Measurements from ENCODE around the gene FBN3. TPM values are rescaled to one million over a fixed set of nuclear protein-coding genes. Genes with fewer than 3 reads are reported as not detected.

Gene FBN3
- total and polyA plus RNA-seq, 2 donors (not counting 1 experiment from before 2014, with no cell fraction given), result not detected

DNA sequence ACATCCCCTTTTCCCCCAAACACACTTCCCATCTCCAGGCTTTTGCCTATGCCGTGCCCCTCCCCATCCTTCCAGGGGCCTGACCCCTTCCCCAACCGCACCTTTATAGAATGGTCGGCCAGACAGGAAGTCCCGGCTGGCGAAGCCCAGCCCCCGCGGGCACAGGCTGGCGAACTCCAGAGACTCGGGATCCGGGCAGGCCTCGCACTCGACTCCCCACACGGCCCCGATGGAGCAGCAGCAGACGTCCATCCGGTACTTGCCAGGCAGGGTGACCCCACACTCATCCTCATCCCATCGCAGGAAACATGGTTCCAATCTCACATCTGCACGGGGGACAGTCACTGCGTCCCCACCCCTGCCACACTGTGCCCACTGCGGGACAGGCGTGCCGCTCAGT lies 25.7 kb downstream of the FBN3 start:
- Mint-ChIP-seq H3K27ac (no peak overlapping the region), H3K4me3 (no peak overlapping the region), H3K4me1 (no peaks in the 10 kb centered on the region), H3K27me3 (peaks cover 10% of the 10 kb centered on the region), H3K9me3 (ENCODE audit: insufficient read depth) (no peaks in the 10 kb centered on the region)
- Histone ChIP-seq H3K9ac (ENCODE audit: low read length) (no peak overlapping the region), H2AFZ (ENCODE audit: insufficient read depth, low read depth, low read length, poor library complexity, severe bottlenecking) (no peak overlapping the region), H3K9me3 (ENCODE audit: control extremely low read depth in 1 of 3, control insufficient read depth in 2 of 3, insufficient read depth in 1 of 3, low read length in 2 of 3) (no peaks in the 10 kb centered on the region), H3K36me3 (replicated peaks in 1 of 2; ENCODE audit: control extremely low read depth in 1 of 2, control insufficient read depth in 1 of 2, extremely low read depth in 1 of 2, insufficient read depth in 2 of 2, low read length in 1 of 2) (no peaks in the 10 kb centered on the region), H3K4me2 (replicated peaks; ENCODE audit: low read depth, low read length, poor library complexity, severe bottlenecking) (no peak overlapping the region), H3K27ac (ENCODE audit: low read length in 2 of 2) (no peak overlapping the region), H3K79me2 (ENCODE audit: control insufficient read depth, insufficient read depth, low read length) (no peaks in the 10 kb centered on the region), H3K4me1 (ENCODE audit: control insufficient read depth in 2 of 2, insufficient read depth in 2 of 2, low read length in 2 of 2) (no peaks in the 10 kb centered on the region), H3K27me3 (replicated peaks in 1 of 4; ENCODE audit: control extremely low read depth in 1 of 4, control insufficient read depth in 3 of 4, insufficient read depth in 4 of 4, low read length in 3 of 4) (no peaks in the 10 kb centered on the region), H3K4me3 (ENCODE audit: control extremely low read depth in 1 of 5, extremely low read depth in 1 of 5, insufficient read depth in 1 of 5, low read depth in 2 of 5, low read length in 4 of 5) (no peak overlapping the region), H4K20me1 (ENCODE audit: control insufficient read depth, insufficient read depth, low read length, poor library complexity, severe bottlenecking) (no peaks in the 10 kb centered on the region)
- intact Hi-C loops (cut with micrococcal nuclease), result no loop called here
- TF ChIP-seq EZH2 (IDR thresholded peaks at IDR 0.05; ENCODE audit: borderline replicate concordance, insufficient read depth, low read depth, low read length, poor library complexity, severe bottlenecking), result no peak
- TF ChIP-seq, protein P1, sequence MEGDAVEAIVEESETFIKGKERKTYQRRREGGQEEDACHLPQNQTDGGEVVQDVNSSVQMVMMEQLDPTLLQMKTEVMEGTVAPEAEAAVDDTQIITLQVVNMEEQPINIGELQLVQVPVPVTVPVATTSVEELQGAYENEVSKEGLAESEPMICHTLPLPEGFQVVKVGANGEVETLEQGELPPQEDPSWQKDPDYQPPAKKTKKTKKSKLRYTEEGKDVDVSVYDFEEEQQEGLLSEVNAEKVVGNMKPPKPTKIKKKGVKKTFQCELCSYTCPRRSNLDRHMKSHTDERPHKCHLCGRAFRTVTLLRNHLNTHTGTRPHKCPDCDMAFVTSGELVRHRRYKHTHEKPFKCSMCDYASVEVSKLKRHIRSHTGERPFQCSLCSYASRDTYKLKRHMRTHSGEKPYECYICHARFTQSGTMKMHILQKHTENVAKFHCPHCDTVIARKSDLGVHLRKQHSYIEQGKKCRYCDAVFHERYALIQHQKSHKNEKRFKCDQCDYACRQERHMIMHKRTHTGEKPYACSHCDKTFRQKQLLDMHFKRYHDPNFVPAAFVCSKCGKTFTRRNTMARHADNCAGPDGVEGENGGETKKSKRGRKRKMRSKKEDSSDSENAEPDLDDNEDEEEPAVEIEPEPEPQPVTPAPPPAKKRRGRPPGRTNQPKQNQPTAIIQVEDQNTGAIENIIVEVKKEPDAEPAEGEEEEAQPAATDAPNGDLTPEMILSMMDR (IDR thresholded peaks at IDR 0.05), result no peak
- ATAC-seq (ENCODE audit: low read depth) (no peak), DNase-seq (no peak)
- WGBS (ENCODE audit: insufficient coverage), result 87% methylated on average over 19 of the region's 22 CpGs
- CTCF ChIA-PET, result interaction anchor here (0.6 kb wide), 1 partner anchor 177 kb away, joined by 3 read pairs; no protein-coding TSS in a partner anchor
- POLR2A ChIA-PET, result no interaction called here

DNA sequence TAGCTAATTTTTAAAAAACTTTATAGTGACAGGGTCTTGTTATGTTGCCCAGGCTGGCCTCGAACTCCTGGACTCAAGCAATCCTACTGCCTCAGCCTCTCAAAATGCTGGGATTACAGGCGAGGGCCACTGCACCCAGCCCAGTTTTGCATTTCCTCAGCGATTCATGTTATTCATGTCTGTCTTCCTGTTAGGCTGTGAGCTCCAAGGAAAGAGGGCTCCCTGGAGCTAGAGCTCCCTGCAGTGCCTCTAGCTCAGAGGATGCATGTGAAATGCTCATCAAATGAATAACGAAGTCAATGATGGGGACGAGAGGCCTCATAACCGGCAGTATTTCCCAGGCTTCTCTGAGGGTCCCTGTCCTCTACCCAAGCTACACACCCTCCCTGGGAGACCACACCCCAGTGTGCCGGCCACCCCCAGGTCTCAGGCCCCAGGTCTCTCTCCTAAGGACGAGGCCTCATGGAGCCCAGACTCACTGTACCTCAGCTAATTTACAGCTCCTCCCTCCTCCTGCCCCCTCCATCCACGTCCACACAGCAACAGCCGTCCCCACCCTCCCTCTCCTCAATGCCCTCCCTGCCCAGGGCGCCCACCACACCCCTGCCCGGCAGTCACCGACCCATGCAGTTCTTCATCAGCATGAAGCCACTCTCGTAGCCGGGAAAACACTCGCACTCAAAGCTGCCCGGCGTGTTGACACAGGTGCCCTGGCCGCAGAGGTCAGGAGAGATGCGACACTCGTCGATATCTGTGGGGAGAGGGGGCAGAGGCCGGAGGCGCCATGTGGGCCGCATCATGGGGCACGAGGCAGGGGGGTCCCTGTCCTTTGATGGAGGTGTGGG lies 28.5 kb downstream of the FBN3 start:
- WGBS (ENCODE audit: insufficient coverage), result 88% methylated on average over 24 of the region's 26 CpGs
- Mint-ChIP-seq H3K27ac (no peak overlapping the region), H3K4me3 (no peak overlapping the region)

More for the DNA sequence above, 28.5 kb downstream of the FBN3 start:
- no peak for DNase-seq
- intact Hi-C loops (cut with micrococcal nuclease), result no loop called here
- Histone ChIP-seq H3K4me2 (replicated peaks; ENCODE audit: low read depth, low read length, poor library complexity, severe bottlenecking) (no peak overlapping the region), H3K4me3 (ENCODE audit: control extremely low read depth in 1 of 5, extremely low read depth in 1 of 5, insufficient read depth in 1 of 5, low read depth in 2 of 5, low read length in 4 of 5) (no peak overlapping the region), H3K36me3 (replicated peaks in 1 of 2; ENCODE audit: control extremely low read depth in 1 of 2, control insufficient read depth in 1 of 2, extremely low read depth in 1 of 2, insufficient read depth in 2 of 2, low read length in 1 of 2) (no peaks in the 10 kb centered on the region), H3K27me3 (replicated peaks in 1 of 4; ENCODE audit: control extremely low read depth in 1 of 4, control insufficient read depth in 3 of 4, insufficient read depth in 4 of 4, low read length in 3 of 4) (peaks cover 0 to 2% (median 0%) of the 10 kb centered on the region in 4 experiments), H3K9ac (ENCODE audit: low read length) (no peak overlapping the region), H4K20me1 (ENCODE audit: control insufficient read depth, insufficient read depth, low read length, poor library complexity, severe bottlenecking) (no peaks in the 10 kb centered on the region), H2AFZ (ENCODE audit: insufficient read depth, low read depth, low read length, poor library complexity, severe bottlenecking) (no peak overlapping the region), H3K9me3 (ENCODE audit: control extremely low read depth in 1 of 3, control insufficient read depth in 2 of 3, insufficient read depth in 1 of 3, low read length in 2 of 3) (peaks cover 0 to 11% (median 0%) of the 10 kb centered on the region in 3 donors), H3K4me1 (ENCODE audit: control insufficient read depth in 2 of 2, insufficient read depth in 2 of 2, low read length in 2 of 2) (no peaks in the 10 kb centered on the region), H3K79me2 (ENCODE audit: control insufficient read depth, insufficient read depth, low read length) (no peaks in the 10 kb centered on the region), H3K27ac (ENCODE audit: low read length in 2 of 2) (no peak overlapping the region)
- H3K27me3 Mint-ChIP-seq, result peaks cover 7% of the 10 kb centered on the region
- no peaks in the 10 kb centered on the region for H3K4me1 Mint-ChIP-seq
- TF ChIP-seq EZH2 (IDR thresholded peaks at IDR 0.05; ENCODE audit: borderline replicate concordance, insufficient read depth, low read depth, low read length, poor library complexity, severe bottlenecking), result no peak
- TF ChIP-seq, protein P1 (IDR thresholded peaks at IDR 0.05), result no peak
- ChIA-PET POLR2A (no interaction called here), CTCF (no interaction called here)
- H3K9me3 Mint-ChIP-seq (ENCODE audit: insufficient read depth), result no peaks in the 10 kb centered on the region
- ATAC-seq (ENCODE audit: low read depth), result no peak

All from B cell (primary cell).